Measurements from ENCODE around the gene TRAF3IP1. TPM values are rescaled to one million over a fixed set of nuclear protein-coding genes. Genes with fewer than 3 reads are reported as not detected.
"Not testable (repeated sequence)": the region's sequence is repeated elsewhere in the genome, so short reads cannot be mapped to it uniquely, and the experiment has no call there.

Gene TRAF3IP1
- polyA plus RNA-seq, 3 donors, result 22.7 to 24.6 (median 22.8) TPM

DNA sequence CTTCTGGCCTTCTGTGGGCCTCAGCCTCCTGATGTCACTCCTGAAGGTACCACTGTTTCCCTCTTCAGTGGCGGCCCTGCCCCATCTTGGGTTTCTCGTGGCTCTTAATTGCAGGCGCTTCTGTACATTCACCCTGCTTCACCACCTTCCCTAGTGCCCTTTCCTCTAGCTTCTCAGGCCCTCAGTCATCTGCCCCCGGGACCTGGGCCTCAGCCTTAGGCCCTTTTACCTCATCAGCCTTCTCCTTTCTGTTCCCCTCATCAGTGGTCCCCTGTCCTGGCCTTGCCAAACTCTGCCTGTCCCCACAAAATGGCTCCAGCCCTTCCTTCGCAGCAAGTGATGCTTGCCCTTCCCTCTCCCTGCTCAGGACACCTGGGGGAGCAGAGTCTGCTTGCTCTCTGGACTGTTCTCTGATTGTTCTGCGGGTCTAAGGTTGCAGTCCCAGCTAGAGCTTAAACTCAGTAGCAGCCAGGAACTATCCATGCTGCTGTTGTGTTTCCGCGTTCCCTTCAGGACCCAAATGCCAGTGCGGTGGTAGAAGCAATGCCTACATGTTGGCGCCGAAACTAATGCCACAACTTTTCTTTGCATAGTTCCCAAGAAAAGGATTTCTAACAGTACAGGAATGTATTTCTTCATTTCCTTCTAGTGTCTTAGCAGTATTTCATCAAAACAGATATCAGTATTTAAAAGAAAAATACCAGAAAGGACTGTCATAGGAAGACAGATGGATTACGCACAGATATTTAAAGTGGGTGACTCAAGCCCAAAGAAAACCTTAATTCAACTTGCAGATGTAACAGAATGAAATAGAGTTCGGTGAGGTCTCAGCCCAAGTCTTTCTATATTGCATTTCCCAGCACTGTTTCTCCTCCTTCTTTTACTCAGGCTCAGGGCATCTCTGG, 113.9 kb downstream of the TRAF3IP1 start:
- DNase-seq (ENCODE audit: extremely low read depth in 1 of 11, low read depth in 9 of 11, low spot score in 4 of 11), result no peak

DNA sequence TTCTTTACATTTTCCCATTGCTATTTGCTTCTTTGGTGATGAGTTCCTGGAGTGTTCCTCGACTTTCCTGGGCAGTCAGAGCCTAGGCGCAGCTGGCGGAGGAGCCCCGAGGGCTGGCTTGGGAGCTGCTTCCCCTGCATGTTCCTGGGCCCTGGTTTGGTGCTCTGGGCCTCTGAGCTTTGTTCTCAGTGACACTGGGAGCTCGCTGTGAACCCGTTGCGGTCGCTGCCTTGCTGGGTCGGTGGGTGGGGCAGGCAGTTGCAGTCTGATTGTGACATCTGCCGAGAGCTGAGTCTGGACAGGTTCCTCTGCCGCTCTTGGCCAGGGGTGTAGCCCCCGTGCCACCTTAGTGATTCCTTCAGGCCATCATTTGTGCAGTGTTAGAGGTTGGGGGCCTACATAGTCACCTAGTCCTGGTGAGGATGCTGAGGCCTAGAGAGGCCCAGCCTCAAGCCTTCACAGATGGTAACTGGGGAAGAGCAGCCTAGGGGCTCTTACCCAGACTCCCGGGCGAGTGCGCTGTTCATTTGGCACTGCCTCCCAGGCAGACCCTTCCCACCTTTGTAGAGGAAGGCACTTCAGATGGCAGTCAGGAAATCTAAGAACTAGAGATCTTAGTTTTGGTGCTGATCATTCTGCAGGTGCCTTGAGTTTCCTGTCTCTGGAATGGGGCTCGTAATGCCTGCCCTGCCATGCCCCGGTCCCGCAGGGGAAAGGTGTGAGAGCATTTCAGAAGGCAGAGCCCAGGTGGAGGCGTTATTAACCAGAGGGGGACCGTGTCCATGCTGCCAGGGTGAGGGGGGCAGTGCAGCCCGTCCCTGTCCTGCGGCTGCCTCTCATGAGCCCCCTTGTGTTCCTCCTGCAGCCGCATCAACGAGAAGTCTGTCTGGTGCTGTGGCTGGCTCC, 114.8 kb downstream of the TRAF3IP1 start:
- DNase-seq (ENCODE audit: extremely low read depth in 1 of 11, low read depth in 9 of 11, low spot score in 4 of 11), result no peak

DNA sequence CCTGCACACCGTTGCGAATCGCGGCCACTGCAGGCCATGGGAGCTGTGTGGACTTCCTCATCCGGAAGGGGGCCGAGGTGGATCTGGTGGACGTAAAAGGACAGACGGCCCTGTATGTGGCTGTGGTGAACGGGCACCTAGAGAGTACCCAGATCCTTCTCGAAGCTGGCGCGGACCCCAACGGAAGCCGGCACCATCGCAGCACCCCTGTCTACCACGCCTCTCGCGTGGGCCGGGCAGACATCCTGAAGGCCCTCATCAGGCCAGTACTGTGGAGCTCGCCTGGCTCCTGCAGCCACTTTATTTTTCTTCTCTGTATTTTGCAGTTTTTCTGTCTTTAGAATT, 115.4 kb downstream of the TRAF3IP1 start:
- no peak for DNase-seq (ENCODE audit: extremely low read depth in 1 of 11, low read depth in 9 of 11, low spot score in 4 of 11)

DNA sequence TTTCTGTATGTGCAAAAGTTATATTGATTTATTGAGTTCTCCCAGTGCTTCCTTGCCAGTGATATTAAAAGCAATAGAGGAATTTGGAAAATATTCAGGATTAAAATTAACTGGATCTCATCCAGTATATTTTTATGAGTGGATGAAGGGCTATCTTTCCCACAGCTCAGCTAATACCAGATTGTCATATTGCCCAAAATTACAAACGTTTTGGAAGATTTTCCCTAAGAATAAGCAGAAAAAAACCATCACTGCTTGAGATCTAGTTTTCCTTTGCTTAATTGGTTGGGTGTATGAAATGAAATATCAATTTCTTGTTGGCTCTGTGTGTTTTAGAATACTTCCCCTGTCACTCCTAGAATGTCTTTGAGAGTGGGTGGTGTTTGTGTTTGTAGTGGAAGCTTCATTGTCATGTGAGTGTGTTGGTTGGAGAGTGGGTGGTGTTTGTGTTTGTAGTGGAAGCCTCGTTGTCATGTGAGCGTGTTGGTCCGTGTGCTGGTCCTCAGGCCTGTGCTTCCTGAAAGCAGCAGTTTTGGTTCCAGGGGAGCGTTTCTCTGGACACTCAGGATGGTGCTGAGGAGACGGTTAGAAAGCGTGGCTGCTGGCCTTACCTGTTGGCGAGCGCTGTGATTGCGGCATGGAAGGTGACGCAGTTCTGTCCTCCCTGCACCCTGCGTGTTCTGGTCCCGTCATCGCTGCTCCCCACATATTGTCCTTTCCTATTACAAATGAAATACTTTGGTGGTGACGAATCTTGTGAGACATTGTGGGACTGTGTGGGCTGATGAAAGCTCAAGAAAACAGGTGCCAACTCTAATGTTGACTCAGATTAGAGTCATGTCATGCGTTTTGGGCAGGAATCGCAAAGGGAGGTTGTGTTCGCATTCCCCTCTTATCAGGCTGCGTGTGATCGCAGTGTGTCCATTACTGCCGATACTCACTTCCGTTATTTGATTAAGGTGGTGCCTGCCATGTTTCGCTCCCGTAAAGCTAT, 118.8 kb downstream of the TRAF3IP1 start:
- DNase-seq (ENCODE audit: extremely low read depth in 1 of 11, low read depth in 9 of 11, low spot score in 4 of 11), result no peak

DNA sequence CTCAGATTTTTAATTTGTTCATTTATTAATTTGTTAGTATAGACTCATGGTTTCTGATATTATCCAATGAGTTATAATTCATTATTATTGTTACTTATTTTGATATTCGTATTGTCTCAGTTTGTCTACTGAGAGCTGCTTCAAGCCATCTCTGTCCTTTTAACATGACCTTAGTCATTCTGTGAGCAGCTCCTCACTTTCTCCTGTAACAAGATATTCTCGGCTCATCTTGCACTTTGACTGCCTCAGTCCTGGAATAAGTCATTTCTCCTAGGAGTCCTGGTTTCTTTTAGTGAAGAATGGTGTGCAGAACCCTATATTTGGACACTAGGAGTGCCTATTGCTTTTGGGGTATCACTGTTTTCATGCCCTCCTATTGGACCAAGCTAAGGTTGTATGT, 119.6 kb downstream of the TRAF3IP1 start:
- DNase-seq (ENCODE audit: extremely low read depth in 1 of 11, low read depth in 9 of 11, low spot score in 4 of 11), result no peak

DNA sequence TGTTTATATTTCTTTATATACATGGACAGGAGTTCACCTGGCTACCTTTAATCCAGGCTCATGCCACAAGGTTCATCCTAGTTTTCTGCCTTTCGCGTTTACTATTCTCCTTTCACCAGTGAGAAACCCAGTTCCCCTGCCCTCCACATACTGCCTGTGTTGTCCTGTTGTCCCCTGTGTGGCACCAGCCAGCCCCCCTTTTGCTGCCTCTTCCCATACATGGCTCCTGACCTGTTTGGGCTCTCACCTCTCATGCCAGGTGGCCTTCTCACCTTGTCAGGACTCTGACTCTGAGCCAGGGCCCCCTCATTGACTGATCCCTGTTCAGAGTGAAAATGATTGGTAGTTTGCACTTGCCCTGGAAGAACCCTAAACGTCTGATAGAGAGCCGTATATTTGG, 120.0 kb downstream of the TRAF3IP1 start:
- DNase-seq (ENCODE audit: extremely low read depth in 1 of 11, low read depth in 9 of 11, low spot score in 4 of 11), result no peak

DNA sequence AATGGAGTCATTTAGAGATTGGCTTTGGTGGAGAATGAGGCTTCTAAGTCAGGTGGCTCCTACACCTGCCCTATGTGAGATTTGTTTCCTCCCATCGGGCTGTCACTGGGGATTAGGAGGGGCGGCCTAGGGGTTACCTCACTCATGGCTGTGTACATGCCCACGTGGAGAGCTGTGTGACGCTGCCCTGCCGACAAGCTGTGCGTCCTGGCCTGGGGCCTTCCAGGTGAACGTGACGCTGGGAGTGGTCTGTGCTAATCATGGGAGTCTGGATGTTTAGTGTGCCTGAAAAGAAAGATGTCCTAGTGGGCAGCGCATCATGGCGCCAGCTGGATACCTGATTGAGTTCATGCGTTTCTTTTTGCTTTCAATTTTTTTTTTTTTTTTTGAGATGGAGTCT, 120.4 kb downstream of the TRAF3IP1 start:
- DNase-seq (ENCODE audit: extremely low read depth in 1 of 11, low read depth in 9 of 11, low spot score in 4 of 11), result no peak

DNA sequence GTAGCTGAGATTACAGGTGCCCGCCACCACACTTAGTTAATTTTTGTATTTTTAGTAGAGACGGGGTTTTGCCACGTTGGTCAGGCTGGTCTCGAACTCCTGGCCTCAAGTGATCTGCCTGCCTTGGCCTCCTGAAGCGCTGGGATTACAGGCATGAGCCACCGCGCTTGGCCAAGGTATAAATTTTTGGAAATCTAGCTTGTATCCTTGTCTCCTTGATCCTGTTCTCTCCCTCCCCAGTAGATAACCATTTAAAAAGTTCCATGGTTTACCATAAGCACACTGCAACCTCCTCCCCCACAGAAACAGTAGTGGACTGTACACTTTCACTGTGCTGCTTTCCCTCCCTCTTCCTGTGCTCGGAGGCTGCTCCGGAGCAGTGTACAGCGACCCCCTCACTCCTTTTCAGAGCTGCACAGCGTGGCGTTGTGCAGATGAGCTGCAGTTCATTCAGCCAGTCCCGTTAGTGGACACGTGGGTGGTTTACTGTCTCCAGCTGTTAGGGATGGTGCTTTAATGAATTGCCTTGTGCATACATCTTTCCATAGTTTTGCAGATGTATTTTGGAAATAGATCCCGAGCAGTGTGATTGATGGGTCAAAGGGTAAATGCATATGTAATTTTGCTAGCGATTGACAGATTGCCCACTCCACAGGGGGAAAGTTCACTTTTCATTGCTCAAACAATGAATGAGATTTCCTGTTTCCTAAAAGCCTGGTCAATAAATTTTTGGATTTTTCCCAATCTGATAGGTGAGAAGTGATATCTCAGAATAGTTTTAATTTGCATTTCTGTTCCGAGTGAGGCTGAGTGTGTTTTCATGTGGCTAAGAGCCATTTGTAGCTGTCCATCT, 121.2 kb downstream of the TRAF3IP1 start:
- no peak for DNase-seq (ENCODE audit: extremely low read depth in 1 of 11, low read depth in 9 of 11, low spot score in 4 of 11)

DNA sequence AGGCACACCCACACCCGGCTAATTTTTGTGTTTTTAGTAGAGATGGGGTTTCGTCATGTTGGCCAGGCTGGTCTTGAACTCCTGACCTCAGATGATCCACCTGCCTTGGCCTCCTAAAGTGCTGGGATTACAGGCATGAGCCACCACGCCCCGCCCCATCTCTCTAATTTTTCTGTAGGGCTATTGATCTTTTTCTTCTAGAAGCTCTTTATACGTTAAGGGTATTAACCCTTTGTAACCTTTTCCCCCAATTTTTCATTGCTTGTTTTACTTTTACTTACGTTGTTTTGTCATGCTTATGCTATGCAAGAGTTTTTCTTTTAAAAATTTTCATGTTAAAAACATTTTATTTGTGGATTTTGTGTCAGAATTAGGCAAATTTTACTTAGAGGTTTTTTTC, 121.9 kb downstream of the TRAF3IP1 start:
- DNase-seq (ENCODE audit: extremely low read depth in 1 of 11, low read depth in 9 of 11, low spot score in 4 of 11), result not testable (repeated sequence)

DNA sequence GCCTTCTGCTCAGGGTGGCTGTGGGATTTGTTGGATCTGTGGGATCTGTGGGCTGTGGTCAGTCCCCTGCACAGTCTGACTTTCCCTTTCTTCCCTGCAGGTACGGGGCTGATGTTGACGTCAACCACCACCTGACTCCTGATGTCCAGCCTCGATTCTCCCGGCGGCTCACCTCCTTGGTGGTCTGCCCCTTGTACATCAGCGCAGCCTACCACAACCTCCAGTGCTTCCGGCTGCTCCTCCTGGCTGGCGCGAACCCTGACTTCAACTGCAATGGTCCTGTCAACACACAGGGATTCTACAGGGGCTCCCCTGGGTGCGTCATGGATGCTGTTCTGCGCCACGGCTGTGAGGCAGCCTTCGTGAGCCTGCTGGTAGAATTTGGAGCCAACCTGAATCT, 123.9 kb downstream of the TRAF3IP1 start:
- DNase-seq (ENCODE audit: extremely low read depth in 1 of 11, low read depth in 9 of 11, low spot score in 4 of 11), result no peak

DNA sequence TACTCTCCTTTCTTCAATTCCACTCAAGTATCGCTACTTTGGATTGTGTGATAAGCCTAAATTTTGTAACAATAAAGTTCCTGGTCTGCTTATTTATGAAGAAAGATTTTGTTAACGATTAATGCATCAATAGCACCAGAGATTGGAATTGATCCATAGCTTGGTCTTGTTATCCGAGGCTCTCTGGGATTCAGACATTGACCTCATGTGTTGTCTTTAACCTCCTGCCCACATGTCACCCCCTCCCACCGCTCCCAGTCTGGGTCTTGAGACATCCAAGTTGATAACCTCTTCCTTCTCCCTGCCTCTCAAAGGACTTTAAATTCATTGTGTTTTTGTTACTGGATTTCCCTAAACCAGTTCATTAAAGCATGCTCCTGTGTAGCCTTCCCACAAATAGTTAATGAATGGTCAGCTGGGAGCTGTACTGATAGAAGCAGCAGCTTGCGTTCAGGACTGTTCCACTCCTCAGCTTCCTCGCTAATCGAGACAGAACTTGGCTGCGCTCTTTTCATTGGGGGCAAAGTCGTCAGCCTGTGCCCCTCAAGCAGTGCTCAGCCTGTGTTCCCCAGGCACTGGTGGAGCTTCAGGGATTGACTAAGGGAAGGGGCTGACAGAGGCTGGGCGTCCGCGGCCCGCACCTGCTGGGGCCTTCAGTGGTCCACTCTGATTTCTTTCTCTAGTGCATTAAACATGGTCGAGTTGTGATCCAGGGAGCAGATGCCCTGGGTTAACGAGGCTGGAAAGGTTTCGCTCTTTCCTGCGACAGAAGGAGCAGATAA, 125.3 kb downstream of the TRAF3IP1 start:
- no peak for DNase-seq (ENCODE audit: extremely low read depth in 1 of 11, low read depth in 9 of 11, low spot score in 4 of 11)

DNA sequence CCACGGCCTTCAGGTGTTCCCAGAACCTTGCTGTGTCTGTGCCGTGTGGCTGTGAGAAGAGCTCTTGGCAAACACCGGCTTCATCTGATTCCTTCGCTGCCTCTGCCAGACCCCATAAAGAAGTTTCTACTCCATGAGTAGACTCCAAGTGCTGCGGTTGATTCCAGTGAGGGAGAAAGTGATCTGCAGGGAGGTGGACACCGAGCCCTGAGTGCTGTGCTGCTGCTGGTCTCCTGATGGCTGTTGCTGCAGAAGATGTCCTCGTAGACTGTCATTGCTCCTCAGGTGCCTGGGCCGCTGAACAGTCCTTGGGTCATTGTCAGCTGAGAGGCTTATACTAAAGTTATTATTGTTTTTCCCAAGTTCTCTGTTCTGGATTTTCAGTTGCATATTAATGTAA, 126.1 kb downstream of the TRAF3IP1 start:
- no peak for DNase-seq (ENCODE audit: extremely low read depth in 1 of 11, low read depth in 9 of 11, low spot score in 4 of 11)

DNA sequence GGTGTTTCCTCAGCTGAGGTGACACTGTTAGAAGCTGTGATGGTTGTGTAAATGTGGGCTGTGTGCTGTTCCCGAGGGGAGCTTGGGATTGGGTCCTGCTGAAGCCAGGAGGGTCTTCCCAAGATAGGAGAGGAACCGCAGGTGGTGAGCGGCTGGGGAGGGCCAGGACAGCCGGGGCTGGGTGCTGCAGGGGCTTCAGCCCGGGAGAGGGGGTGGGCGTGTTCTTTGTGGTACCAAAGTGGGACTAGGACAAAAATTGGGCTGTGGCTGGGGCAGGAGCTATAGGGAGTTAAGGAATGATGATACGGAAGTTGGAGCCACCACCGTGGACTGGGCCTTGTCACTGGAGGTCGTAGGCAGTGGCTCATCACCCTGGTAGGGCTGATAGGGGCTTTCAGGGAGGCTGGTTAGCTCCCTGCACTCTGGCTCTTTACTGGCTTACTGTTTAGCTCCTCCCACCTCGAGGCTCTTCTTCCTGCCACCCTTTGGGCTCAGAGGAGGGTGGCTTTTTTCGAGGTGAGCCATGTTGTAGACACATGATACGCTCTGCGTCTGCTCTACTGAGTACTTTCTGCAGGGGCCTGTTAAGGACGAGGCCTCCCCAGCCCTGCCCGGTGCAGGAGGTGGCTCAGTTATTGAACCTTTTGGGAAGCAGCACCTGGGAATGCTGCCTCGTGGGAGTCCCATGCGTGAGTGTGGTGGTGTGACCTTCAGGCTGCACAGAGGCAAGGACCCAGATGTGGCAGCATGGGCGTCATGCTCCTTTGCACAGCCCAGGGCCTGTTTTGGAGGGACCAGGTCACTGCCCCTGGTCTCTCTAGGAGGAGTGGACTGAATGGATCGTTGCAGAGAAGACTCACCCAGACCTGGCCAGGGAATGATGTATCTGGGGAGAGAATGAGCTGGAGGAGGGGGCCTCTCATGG, 128.0 kb downstream of the TRAF3IP1 start:
- DNase-seq (ENCODE audit: extremely low read depth in 1 of 11, low read depth in 9 of 11, low spot score in 4 of 11), result no peak

DNA sequence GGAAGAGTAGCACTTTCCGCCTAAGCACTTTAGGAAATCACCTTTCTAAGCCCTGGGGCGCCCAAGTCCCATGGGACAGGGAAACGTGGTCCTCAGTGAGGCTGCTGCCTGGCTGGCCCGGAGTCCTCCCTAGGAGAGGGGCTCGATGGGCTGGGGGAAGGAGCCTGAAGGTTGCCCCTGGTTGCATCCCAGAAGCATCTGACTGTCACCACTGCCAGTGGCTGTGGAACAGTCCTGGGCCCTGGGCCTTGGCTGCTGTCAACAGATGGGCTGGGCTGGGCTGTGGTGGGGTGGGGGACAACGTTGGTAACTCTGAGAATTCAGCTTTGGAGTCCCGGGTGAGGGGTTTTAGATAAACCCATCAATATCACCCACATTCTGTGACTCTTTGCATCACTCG, 128.9 kb downstream of the TRAF3IP1 start:
- no peak for DNase-seq (ENCODE audit: extremely low read depth in 1 of 11, low read depth in 9 of 11, low spot score in 4 of 11)

DNA sequence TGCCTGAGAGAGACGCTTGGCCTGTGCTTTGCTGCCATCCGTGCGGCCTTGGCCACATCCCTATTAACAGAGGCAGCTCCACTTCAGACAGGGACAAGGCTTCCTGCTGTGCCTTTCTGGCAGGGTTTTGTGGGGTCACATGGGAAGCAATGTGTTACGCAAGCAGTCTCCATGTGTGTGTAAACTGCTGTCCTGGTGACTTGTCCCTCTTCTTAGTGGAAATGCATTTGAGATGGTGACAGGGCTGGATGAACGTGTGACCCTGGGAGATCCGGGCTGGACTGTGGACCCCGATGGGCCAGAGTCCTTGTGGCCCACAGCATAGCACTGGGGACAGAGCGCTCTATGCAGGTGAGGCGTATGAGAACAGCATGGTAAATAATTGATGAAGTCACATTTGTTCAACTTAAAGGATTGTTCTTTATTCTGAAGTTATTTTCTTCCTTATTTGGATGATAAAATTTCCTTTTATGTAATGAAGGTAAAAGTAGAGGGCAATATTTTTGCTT, 129.6 kb downstream of the TRAF3IP1 start:
- no peak for DNase-seq (ENCODE audit: extremely low read depth in 1 of 11, low read depth in 9 of 11, low spot score in 4 of 11)

DNA sequence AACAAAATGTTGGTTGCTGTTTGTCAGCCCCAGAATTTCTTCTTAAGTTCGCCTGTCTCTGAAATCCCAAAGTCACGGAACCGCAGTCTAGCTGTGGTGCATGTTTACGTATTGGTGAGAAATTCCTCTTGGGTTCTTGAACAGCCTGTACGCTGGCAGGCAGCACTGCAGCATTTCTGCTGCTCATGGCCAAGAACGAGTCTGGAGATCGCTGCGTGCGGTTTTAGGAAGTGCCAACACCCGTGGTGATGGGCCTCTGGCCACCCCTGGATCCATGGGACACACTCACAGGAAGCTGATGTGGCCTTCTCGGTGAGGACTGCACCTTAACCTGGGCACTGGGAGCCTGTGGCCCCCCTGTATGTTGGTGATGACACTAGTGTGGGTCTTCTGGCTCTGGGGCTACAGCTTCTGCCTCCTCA, 130.1 kb downstream of the TRAF3IP1 start:
- DNase-seq (ENCODE audit: extremely low read depth in 1 of 11, low read depth in 9 of 11, low spot score in 4 of 11), result no peak

Measured in renal cortex interstitium (tissue), 11 donors.